Measurements from ENCODE around the gene ABCE1.
"Not testable (repeated sequence)": the region's sequence is repeated elsewhere in the genome, so short reads cannot be mapped to it uniquely, and the experiment has no call there.

Gene ABCE1

DNA sequence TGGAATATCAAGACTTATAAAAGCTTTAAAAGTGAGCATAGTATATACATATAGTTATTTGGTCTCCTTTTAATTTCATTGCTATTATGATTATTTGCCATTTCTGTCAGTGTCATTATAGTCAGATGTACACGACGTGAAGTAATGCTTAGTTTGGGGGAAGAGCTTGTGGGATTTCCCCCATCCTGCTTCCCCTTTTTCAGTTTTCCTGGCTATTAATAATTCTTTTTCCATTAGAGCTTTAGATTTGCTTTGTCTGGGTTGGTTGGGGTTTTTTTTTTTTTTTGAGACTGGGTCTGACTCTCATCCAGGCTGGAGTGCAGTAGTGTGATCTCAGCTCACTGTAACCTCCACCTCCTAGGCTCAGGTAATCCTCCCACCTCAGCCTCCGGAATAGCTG, 5.4 kb downstream of the ABCE1 start:
- DNase-seq: no peak

DNA sequence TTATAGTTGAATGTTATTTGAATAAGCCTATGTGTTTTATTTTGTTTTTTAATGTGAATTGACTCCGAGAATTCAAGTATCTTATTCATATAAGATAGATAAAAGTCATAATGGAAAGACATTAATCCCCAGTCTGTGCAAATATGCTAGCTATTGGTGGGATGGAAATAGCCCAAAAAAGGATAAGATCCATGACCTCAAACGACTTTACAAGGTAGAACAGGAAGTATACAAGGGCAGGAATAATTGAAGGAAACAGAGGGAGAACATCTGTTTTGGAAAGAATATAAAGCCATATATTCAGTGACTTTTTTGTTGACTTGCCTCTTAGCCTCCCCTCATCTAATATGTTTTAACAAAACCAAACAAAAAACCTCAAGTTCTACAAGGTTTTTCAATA, 9.0 kb downstream of the ABCE1 start:
- DNase-seq: no peak

DNA sequence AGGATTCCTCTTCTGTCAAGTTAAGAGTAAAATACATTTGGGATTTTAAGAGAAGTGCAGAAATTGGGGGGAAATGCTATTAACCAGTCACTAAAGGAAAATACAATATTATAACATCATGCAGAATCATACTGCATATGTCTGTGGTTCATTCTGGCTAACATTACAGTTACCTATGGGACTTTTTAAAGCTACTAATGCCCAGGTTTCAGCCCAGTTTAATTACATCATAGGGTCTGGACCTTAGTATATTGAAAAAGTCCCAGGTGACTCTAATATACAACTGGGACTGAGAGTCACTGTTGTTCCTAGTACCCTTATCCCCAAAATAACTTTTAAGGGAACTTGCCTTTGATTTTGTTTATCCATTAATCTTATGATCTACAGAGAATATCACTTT, 10.0 kb downstream of the ABCE1 start:
- no peak for DNase-seq

DNA sequence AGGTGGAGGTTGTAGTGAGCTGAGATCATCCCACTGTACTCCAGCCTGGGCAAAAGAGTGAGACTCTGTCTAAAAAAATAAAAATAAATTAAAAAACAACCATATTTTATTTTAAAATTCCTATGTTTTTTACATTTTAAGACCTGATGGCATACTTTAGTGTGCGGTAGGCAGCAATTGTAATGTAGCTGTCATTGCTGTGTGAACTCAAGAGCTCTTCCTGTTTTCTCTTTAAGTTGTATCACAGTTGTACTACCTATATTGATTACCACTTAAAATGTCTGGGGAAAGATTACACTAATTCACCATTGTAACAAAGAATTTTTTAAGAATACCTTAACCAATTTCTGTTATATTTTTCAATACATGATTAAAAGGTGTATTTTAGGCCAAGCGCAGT, 27.3 kb downstream of the ABCE1 start:
- DNase-seq: no peak

DNA sequence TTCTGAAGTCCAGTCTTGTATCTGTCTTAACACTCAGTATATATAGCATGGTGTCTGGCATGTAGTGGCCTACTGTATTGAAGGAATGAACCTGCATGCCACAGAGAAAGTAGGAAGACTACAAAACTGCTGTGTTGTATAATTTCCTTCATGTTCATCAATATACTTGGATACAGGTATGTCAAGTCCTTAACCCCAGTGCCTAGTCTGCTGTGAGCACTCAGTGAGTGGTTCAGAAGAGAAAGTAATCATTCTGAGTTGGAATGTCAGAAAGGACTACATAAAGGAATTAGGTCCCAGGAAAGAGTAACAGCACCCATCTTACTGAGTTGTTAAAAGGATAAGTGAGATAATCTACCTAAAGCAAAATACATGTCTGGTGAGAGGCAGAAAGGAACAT, 32.0 kb downstream of the ABCE1 start:
- no peak for DNase-seq

DNA sequence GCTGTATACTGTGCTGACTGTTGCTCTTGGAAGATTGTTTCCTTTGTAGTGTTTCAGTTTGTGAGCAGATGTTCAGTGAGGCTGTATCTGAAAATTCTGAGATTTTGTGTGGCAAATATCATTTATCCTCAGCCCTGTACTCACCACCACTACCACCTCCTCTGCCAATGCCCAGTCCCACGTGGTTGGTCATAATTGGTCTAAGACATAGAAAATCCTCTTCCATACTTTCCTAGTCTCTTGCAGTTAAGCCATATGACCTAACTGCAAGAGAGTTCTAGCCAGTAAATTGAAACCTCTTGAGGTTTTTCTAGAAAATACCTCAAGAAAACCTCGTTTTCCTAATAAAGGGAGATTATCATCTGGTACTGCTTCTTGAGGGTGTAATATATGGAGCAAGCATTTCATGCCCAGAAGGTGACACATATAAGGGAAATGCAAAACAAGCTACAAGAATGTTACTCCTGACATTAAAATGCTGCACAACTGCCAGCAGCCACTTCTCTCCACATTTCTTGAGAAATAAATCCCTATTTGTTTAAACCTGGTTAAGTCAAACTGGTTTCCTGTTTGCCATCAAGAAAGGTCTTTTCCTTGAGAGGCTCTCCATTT, 32.8 kb downstream of the ABCE1 start:
- DNase-seq: no peak

DNA sequence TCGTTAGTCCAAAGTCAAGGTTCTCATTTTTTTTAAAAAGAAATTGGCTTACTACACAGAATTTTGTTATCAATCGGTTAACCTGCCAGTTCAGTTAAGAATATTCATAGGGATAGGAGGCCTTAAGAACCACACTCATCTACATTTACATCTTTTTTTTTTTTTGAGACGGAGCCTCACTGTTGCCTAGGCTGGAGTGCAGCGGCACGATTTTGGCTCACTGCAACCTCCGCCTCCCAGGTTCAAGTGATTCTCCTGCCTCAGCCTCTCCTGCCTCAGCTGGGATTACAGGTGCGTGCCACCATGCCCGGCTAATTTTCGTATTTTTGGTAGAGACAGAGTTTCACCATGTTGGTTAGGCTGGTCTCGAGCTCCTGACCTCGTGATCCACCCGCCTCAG, 33.7 kb downstream of the ABCE1 start:
- no peak for DNase-seq

DNA sequence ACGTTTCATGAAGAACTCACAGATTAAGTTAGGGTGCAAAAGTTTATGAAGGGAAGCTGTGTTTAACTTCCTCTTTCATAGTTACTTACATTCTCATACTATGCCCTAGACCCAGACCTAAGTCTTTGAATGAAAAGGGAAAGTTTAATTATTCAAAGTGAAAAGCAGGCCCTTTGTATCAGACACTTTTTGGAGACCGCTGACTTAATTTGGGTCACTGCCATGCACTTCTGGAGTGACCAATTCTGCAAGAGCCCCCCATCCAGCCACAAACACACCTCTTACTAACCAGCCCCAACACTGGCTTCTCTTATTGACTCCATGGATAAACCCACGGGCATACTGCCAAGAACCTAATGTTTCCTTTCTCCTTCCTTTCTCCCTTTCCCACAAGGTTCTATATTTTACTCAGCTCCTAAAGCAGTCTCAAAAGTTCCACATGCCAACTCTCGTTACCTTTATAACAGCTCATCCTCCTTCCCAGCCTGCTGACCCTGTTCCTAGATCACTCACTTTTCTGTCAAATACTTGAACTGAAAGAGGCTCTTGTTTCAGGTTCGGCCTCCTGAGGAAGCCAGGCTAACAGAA, 34.5 kb downstream of the ABCE1 start:
- DNase-seq: no peak

DNA sequence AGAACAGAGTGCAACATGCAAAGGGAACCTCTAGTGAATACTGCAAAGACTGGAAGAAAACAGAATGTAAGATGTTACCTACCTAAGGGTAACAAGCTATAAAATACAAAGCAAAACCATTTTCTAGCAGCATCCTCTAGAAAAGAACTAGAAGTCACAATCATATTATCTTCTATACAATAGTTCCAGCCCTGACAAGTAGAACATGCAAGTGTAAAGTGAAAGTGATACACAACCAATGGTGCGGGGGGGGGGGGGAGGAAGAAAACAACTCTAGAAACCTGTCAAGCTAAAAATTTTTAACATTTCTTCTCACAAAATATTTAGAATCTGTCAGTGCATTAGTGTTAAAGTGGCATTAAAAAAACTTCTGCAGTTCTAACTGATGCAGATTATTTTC, 38.1 kb downstream of the ABCE1 start:
- DNase-seq: not testable (repeated sequence)

DNA sequence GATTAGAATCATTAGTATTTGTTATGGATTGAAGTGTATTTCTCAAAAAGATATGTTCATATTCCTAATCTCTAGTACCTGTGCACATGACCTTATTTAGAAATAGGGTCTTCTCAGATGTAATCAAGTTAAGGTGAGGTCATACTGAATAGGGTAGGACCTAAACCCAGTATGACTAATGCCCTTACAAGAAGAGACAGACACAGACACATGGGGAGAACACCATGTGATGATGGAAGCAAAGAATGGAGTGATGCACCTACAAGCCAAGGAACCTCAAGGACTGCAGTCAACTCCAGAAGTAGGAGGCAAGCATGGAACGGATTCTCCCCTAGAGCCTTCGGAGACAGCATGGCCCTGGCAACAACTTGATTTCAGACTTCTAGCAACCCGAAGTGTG, 50.9 kb downstream of the ABCE1 start:
- DNase-seq: no peak

DNA sequence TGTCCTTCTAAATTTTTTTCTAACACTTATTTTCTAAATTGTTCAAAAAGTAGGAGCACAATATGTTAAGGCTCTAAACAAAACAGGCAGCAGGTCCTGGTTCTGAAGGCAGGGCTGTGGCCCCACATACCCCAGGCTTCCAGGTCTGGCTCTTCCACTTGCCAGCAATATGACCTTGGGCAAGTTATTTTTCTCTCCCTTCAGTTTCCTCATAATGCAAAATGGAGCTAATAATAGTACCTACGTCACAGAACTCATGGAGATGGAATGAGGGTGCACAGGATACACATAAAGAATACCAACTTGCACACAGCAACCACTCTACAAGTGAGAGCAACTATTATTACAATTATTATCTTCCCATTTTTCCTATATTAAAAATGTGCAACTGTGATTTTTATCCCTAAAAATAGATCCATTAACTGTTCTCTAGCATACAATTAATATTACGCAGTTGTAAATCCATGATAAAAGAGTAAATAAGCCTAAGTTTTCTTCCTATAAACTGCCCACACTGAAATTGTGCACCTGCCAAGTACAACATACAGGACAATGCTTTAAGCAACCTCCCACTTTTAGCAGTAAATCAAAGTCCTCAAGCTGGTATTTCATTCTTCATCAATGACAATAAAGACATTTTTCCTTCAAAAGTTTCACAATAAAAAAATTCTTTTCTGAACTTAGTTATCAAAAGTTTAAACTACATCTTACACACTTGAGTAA, 55.2 kb downstream of the ABCE1 start:
- no peak for DNase-seq

DNA sequence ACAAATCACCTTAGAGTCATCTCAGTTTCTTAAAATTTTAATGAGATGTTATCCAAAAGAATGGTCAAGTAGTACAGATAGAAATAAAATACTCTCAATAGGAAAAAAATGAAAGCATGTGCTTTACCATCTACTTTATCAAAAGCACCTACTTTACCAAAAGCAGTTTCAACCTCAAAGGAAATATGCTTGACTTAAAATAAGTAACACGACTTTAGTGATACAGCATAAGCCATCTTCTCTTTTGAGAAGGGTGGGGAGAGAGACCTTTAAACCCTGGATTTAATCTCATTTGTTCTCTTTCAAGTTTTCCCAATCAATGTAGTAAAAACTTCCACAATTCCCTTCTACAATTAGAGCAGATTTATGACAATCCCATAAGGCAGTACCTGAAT, 55.8 kb downstream of the ABCE1 start:
- no peak for DNase-seq

DNA sequence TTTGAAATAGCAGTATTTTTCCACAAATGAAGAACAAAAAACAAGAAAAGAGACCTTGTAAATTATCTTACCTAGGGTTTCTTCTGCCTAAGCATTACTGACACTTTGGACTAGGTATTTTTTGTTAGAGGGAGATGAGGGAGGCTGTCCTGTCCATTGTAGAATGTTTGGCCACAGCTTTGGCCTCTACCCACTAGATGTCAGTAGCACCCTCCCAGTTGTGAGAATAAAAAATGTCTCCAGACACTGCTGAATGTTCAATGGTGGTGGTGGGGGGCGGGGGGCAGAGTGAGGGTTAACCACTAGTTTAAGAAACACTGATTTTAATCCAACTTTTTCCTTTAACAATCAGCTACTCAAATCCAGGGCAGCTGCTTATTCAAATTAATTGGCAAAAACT, 56.5 kb downstream of the ABCE1 start:
- DNase-seq: no peak

DNA sequence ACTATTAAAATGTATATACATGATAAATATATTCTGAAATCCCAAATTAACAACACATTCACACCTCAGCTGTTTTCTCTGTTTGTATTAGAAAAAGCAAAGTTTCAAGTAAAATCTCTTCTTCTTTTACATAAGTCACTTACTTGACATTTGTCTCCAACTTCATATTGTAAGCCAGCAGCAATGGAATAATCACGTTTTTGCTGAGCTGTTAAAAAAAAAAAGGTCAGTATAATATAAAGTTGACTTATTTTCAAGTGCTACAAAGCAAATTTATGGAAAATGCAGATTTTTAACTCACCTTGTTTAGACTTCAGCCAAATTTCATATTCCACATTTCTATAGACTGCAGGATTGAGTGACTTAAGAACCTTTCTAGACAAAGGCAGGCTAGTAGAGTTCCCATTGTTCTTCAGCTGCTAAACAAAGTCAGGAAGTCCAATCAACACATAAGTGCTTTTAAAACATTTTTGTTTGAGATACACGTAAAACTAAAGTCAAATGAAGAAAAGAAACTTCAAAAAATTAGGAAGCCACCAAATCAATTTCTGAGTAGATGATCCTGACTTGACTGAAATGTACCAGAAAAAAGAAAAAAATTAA, 57.3 kb downstream of the ABCE1 start:
- no peak for DNase-seq

DNA sequence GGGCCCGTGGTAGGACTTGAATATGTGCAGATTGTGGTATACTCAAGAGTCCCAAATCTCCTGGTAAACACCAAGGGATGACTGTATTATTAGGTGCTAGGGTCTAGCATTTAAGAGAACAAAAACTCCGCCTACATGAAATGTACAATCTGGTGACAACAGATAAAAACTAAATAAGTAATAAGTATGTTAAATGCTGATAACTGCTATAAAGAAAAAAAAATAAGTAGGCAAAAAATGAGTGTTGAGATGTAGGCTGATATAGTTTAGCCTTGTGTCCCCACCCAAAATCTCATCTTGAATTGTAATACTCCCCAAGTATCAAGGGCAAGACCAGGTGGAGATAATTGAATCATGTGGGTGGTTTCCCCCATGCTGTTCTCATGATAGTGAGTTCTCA, 58.9 kb downstream of the ABCE1 start:
- DNase-seq: no peak

DNA sequence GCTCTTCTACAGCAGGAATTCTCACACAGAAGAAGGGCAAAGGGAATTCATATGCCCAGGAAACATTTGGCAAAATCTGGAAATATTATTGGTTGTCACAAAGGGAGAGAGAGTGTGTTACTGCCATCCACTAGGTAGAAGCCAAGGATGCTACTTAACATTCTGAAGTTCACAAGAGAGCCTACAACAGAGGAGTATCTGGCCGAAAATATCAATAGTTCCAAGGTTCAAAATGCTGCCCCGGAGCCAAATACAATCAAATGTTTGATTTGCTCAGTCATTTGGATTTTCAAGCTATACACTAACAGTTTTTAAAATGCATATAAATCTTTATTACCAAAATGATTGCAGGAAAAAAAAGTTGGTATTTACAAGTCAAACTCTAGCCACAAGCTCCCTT, 63.4 kb downstream of the ABCE1 start:
- DNase-seq: no peak

DNA sequence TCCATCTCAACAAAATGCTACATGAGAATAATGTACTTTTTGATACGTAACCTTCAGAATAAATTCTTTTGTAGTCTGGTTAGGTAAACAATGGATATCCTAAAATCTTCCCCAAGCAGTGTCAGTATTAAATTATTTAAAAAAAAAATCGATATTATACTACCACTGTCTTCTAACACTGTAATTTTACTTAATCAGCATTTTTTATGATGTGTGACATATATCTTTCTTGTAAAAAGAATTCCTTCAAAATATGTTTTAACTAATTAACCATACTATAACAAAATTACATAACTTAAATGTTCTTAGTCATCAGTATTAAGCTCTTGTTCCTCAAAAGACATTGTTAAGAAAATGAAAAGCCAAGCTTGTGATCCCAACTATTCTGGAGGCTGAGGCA, 69.8 kb downstream of the ABCE1 start:
- DNase-seq: no peak

DNA sequence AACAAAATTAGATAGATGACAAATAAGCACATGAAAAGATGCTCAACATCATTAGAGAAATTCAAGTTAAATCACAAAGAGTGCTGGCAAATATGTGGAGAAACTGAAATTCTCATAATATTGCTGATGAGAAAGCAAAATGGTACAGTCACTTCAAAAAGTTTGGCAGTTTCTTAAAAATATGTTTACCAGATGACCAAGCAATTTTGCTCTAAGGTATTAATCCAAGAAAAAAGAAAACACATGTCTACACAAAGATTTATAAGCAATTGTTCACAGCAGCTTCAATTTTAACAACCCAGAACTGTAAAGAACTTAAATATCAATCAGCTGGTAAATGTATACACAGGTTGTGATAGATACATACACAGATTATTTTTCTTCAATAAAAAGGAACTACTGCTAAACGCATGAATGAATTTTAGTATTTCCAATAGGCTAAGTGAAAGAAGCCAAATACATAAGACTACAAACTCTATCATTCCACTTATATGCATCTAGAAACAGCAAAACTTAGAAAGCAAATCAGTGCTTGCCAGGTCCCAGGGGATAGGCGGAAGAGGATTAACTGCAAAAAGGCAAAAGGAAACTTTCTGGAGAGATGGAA, 70.6 kb downstream of the ABCE1 start:
- no peak for DNase-seq

DNA sequence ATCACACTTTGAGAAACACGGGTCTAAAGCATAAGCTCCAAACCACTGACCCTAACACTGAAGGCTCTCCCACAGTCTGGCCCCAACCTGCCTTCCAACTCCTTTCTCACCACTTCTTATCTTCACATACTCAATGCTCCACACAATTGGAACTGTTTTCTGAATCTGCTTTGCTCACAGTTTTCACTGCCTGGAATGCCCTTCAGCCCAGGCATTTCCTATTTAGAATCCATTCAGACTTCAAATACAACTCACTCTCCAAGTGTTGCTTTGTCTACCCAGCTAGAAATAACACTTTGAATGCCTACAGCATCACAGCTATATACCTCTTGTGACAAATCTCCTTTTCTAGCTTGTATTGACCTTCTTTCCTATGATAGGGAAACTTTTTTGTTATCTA, 72.1 kb downstream of the ABCE1 start:
- DNase-seq: no peak

DNA sequence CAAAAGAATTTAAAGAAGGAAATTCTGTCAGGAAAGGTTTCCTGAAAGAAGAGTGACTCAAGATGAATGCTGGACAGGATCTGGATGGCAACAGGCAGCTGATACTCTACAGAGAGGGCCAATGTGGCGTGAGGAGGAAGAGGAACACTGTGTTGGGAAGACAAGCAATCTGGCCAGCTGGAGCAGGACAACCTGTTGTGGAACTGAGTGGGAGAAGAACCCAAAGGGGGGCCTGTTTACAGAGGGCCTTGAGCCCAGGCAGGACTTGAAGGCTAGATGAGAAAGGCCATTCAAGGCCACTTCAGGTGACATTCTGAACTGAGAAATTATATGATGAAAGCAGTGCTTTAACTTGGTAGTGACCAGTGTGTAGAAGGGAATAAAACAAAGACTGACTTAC, 73.8 kb downstream of the ABCE1 start:
- no peak for DNase-seq

DNA sequence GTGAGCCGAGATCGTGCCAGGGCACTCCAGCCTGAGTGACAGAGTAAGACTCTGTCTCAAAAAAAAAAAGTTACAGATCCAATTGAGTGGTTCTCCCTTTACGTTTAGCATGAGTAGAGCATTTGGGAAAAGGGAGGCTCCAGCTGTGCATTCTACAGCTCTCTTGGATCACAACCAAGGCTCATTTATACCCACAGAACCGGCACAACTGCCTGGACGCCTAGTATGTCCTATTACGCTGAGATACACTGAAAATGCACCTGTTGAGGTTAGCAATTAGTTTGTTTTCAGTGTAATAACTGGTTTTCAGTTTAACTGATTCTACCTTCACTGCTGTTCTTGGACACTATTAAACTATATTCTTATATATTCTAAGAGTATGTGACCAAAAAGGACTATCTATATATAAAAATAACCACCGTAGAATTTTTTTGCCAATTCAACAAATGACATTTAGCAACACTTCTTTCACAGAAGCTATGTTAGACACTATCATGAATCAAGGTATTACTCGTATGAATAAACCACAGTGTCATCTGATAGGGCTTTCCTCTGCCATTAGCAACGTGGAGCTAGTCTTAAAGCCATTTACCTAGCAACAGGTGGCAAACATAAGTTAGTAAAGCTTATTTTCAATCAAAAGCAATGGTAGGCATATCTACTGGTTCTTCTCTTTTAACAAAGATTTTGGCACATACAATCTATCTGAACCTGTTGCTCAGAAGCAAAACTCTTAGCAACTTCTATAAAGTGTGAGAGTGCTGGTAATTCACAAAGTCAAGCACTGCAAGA, 78.7 kb downstream of the ABCE1 start:
- no peak for DNase-seq

DNA sequence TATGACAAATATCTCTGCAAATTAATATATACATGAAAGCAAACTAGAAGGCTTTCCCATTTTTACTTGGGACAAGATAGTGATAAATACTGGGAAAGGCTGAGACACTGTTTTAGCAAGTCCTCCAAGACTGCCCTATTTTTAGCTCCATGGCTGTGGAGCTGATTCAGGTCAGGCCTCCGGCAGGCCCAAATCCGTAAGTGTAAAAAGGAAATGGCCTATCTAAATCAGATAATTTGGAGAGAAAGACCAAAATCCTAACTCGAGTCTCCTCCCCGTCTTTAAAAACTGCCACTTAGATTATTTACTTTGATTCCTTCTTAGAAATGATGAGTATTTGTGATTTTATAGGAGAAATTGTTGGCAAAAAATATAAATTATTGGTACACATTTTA, 79.4 kb downstream of the ABCE1 start:
- DNase-seq: no peak

DNA sequence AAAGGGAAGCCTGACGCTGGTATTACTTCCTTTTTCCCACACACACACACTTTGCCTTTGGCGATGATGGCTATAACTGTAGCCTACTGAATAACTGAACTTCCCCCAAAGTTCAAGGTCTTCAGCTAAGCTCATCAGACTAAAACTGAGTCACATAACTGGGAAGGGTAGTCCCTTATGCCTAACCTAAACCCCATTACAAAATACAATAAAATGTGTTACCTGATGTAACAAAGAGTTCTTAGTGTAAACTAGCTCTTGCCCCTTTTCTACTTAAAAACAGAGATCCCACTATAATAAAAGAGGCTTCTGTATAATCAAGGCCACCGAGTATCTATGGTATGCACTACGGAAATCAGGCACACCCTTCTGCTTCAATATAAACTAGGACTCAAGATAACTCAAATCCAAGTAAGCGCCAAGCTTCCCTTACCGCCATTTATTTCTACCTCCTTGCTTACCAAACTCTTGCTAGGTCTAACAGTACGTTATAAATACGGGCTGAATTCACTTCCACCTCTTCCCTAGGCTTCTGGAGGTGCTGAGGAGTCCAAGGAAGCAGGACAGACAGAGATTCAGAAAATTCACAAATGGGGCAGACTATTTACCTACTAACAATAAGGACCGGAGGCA, 79.9 kb downstream of the ABCE1 start:
- no peak for DNase-seq
